Uterus (tissue), 4 donors: ENCODE measurements around the gene CYP4B1. TPM values are rescaled to one million over a fixed set of nuclear protein-coding genes. Genes with fewer than 3 reads are reported as not detected.

Source experiments
- DNase-seq, 2 donors: peaks; one replicate each; pipeline ENCODE4 v3.0.0-alpha.2; 2019 to 2020
- H3K27ac ChIP-seq, 2 donors: fragments of 200-600 bp; sonication (generic); 1 replicate in 1 of 2; 2 replicates in 1 of 2; pipeline ENCODE4 v1.5.1; 2016 to 2018
- H3K27me3 ChIP-seq, 2 donors: fragments of 200-600 bp; sonication (generic); one replicate each; pipeline ENCODE4 v1.5.1; 2018 to 2019; ENCODE audit warnings: control low read depth in 1 of 2
- H3K36me3 ChIP-seq, 2 donors: fragments of 200-600 bp; sonication (generic); one replicate each; pipeline ENCODE4 v1.5.1; 2019; ENCODE audit warnings: control low read depth in 1 of 2
- H3K4me1 ChIP-seq, 2 donors: fragments of 200-600 bp; sonication (generic); one replicate each; pipeline ENCODE4 v1.5.1; 2018 to 2019; ENCODE audit warnings: control low read depth in 1 of 2
- H3K4me3 ChIP-seq, 2 donors: fragments of 200-600 bp; sonication (generic); 1 replicate in 1 of 2; 2 replicates in 1 of 2; pipeline ENCODE4 v1.5.1; 2018 to 2019; ENCODE audit warnings: mild to moderate bottlenecking in 1 of 2
- H3K9me3 ChIP-seq, 2 donors: fragments of 200-600 bp; sonication (generic); one replicate each; pipeline ENCODE4 v1.5.1; 2019; ENCODE audit warnings: control low read depth in 1 of 2
- CTCF ChIP-seq, 4 experiments: fragments of 200-600 bp in 2 of 4; fragments of 450-650 bp in 2 of 4; sonication (generic) in 2 of 4; IDR thresholded peaks; one replicate each; pipeline ENCODE4 v1.5.1; 2016 to 2019; ENCODE audit warnings: antibody characterized with exemption in 4 of 4, mild to moderate bottlenecking in 2 of 4, moderate library complexity in 1 of 4
- POLR2A ChIP-seq, 2 donors: fragments of 450-650 bp; IDR thresholded peaks; one replicate each; pipeline ENCODE4 v1.6.1; 2016; ENCODE audit warnings: antibody characterized with exemption in 2 of 2, mild to moderate bottlenecking in 1 of 2, moderate library complexity in 1 of 2
- intact Hi-C: fragments of 100-400 bp; cut with DNase I; formaldehyde crosslinking; loops from one replicate; pipeline ENCODE4 v1.15.1; 2023; ENCODE audit warnings: low total_unique reads
- total RNA-seq, 4 donors: library from RNA; depleted of rRNA in 3 of 4; stranded (reverse); fragments of >200 nt in 3 of 4; gene quantifications; one replicate each; pipeline versions ENCODE4 v1.1.0 to v1.2.4, GENCODE V29; 2014 to 2023
- donor health status: DM: yes; HTN: yes; CAD: no.

CYP4B1 gene
- total RNA-seq, 4 donors from 2014 or later, result 4.9 to 37.6 (median 10.1) TPM

GRCh38 chr1:46764402-46764801 lies 34.4 kb upstream of the CYP4B1 start:
- DNase-seq, result no peak
- no peaks in the 10 kb centered on the region for H3K36me3 ChIP-seq
- intact Hi-C loops, result no loop called here
- peaks cover 0 to 5% of the 10 kb centered on the region in 2 donors for H3K27me3 ChIP-seq
- no peaks in the 10 kb centered on the region for H3K9me3 ChIP-seq
- no peak overlapping the region for H3K27ac ChIP-seq
- H3K4me1 ChIP-seq, result no peaks in the 10 kb centered on the region
- TF ChIP-seq POLR2A (IDR thresholded peaks at IDR 0.05), result no peak
- TF ChIP-seq CTCF (IDR thresholded peaks at IDR 0.05), result no peak
- H3K4me3 ChIP-seq, result no peak overlapping the region

GRCh38 chr1:46767649-46768282 lies 31.1 kb upstream of the CYP4B1 start:
- TF ChIP-seq CTCF (IDR thresholded peaks at IDR 0.05), result no peak
- no peak for TF ChIP-seq POLR2A (IDR thresholded peaks at IDR 0.05)
- Histone ChIP-seq H3K27me3 (peaks cover 0 to 5% of the 10 kb centered on the region in 2 donors), H3K4me1 (no peaks in the 10 kb centered on the region), H3K27ac (no peak overlapping the region), H3K36me3 (no peaks in the 10 kb centered on the region), H3K4me3 (no peak overlapping the region), H3K9me3 (no peaks in the 10 kb centered on the region)
- intact Hi-C loops, result no loop called here
- no peak for DNase-seq

GRCh38 chr1:46768445-46768844 lies 30.4 kb upstream of the CYP4B1 start:
- TF ChIP-seq CTCF (IDR thresholded peaks at IDR 0.05), result no peak
- no peak for TF ChIP-seq POLR2A (IDR thresholded peaks at IDR 0.05)
- no peaks in the 10 kb centered on the region for H3K4me1 ChIP-seq
- intact Hi-C loops, result no loop called here
- no peak for DNase-seq
- H3K4me3 ChIP-seq, result no peak overlapping the region
- no peaks in the 10 kb centered on the region for H3K9me3 ChIP-seq
- no peaks in the 10 kb centered on the region for H3K36me3 ChIP-seq
- H3K27me3 ChIP-seq, result peaks cover 0 to 5% of the 10 kb centered on the region in 2 donors
- H3K27ac ChIP-seq, result no peak overlapping the region

GRCh38 chr1:46769028-46769740 lies 29.7 kb upstream of the CYP4B1 start:
- TF ChIP-seq POLR2A (IDR thresholded peaks at IDR 0.05), result no peak
- H3K36me3 ChIP-seq, result no peaks in the 10 kb centered on the region
- H3K27me3 ChIP-seq, result peaks cover 0 to 5% of the 10 kb centered on the region in 2 donors
- DNase-seq, result no peak
- intact Hi-C loops, result no loop called here
- no peak overlapping the region for H3K4me3 ChIP-seq
- no peak overlapping the region for H3K27ac ChIP-seq
- no peaks in the 10 kb centered on the region for H3K4me1 ChIP-seq
- H3K9me3 ChIP-seq, result no peaks in the 10 kb centered on the region

GRCh38 chr1:46770541-46770940 lies 28.3 kb upstream of the CYP4B1 start:
- H3K4me1 ChIP-seq, result no peaks in the 10 kb centered on the region
- TF ChIP-seq POLR2A (IDR thresholded peaks at IDR 0.05), result no peak
- TF ChIP-seq CTCF (IDR thresholded peaks at IDR 0.05), result no peak
- H3K9me3 ChIP-seq, result no peaks in the 10 kb centered on the region
- intact Hi-C loops, result no loop called here
- DNase-seq, result no peak
- peaks cover 0 to 5% of the 10 kb centered on the region in 2 donors for H3K27me3 ChIP-seq
- no peak overlapping the region for H3K4me3 ChIP-seq
- H3K36me3 ChIP-seq, result no peaks in the 10 kb centered on the region
- H3K27ac ChIP-seq, result no peak overlapping the region
